ENCODE data around the gene CREB5.

Gene CREB5

GRCh38 chr7:28417321-28417940 lies 5.1 kb downstream of the CREB5 start:
- peaks cover 20% of the 10 kb centered on the region for H3K27me3 Mint-ChIP-seq
- H3K4me1 Mint-ChIP-seq (ENCODE audit: low read depth): peaks cover 2% of the 10 kb centered on the region

GRCh38 chr7:28418311-28418710 lies 6.0 kb downstream of the CREB5 start:
- H3K9me3 Mint-ChIP-seq (ENCODE audit: low read depth): no peaks in the 10 kb centered on the region
- H3K27ac Mint-ChIP-seq: no peak overlapping the region
- no peaks in the 10 kb centered on the region for H3K36me3 Mint-ChIP-seq
- H3K4me1 Mint-ChIP-seq (ENCODE audit: low read depth): peaks cover 1% of the 10 kb centered on the region
- H3K4me3 Mint-ChIP-seq: no peak overlapping the region
- peaks cover 20% of the 10 kb centered on the region for H3K27me3 Mint-ChIP-seq

More at GRCh38 chr7:28417321-28417940, 5.1 kb downstream of the CREB5 start:
- no peaks in the 10 kb centered on the region for H3K36me3 Mint-ChIP-seq
- no peak overlapping the region for H3K4me3 Mint-ChIP-seq
- H3K9me3 Mint-ChIP-seq (ENCODE audit: low read depth): no peaks in the 10 kb centered on the region
- no peak overlapping the region for H3K27ac Mint-ChIP-seq

- no peaks in the 10 kb centered on the region for H3K9me3 Mint-ChIP-seq (ENCODE audit: low read depth)
- H3K4me1 Mint-ChIP-seq (ENCODE audit: low read depth): no peaks in the 10 kb centered on the region
- H3K4me3 Mint-ChIP-seq: no peak overlapping the region
- peaks cover 15% of the 10 kb centered on the region for H3K27me3 Mint-ChIP-seq
- H3K36me3 Mint-ChIP-seq: no peaks in the 10 kb centered on the region
- no peak overlapping the region for H3K27ac Mint-ChIP-seq
Observed at GRCh38 chr7:28418966-28419365, 6.6 kb downstream of the CREB5 start.

DNA sequence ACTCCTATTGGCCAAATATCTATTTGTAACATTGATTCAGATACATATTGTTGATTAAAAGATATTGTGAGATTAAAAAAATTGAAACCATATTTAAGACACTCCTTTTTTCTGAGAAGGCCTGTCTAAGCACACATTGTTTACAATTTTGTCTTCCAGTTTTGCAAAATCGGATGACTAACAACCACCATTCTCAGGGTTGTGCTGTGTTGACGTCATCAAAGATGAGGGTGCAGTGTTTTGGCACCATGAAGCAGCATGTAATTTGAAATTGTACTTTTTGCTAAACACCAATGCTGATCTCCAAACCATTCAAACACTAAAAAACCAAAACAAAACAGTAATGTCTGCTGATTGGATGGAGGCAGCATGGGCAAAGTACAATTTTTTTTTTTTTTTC lies 7.4 kb downstream of the CREB5 start:
- H3K27ac Mint-ChIP-seq: no peak overlapping the region
- H3K27me3 Mint-ChIP-seq: peaks cover 12% of the 10 kb centered on the region
- H3K36me3 Mint-ChIP-seq: no peaks in the 10 kb centered on the region
- H3K9me3 Mint-ChIP-seq (ENCODE audit: low read depth): no peaks in the 10 kb centered on the region
- H3K4me3 Mint-ChIP-seq: no peak overlapping the region
- H3K4me1 Mint-ChIP-seq (ENCODE audit: low read depth): no peaks in the 10 kb centered on the region

DNA sequence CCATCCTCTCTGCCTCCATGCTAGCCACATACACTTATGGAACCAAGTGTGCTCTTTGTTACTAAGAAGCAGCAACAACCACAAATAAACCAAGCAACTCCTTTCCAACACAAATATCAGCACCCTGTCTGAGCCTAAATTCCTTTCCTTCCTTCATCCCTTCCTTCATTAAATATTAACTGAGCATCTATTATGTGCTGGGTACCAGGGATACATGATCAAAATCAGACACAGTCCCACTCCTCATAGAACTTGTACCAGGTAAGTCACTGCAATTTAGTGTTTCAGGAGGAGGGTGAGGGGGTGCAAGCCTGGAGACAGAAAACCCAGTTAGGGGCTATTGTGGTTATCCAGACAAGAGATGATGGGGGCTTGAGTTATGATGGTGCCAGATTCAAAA lies 10.8 kb downstream of the CREB5 start:
- no peak overlapping the region for H3K4me3 Mint-ChIP-seq
- H3K36me3 Mint-ChIP-seq: no peaks in the 10 kb centered on the region
- no peak overlapping the region for H3K27ac Mint-ChIP-seq
- H3K27me3 Mint-ChIP-seq: peaks cover 8% of the 10 kb centered on the region
- no peaks in the 10 kb centered on the region for H3K9me3 Mint-ChIP-seq (ENCODE audit: low read depth)
- no peaks in the 10 kb centered on the region for H3K4me1 Mint-ChIP-seq (ENCODE audit: low read depth)

GRCh38 chr7:28423918-28424514 lies 11.7 kb downstream of the CREB5 start:
- no peaks in the 10 kb centered on the region for H3K36me3 Mint-ChIP-seq
- H3K9me3 Mint-ChIP-seq (ENCODE audit: low read depth): no peaks in the 10 kb centered on the region
- no peaks in the 10 kb centered on the region for H3K4me1 Mint-ChIP-seq (ENCODE audit: low read depth)
- no peak overlapping the region for H3K4me3 Mint-ChIP-seq
- peaks cover 11% of the 10 kb centered on the region for H3K27me3 Mint-ChIP-seq
- no peak overlapping the region for H3K27ac Mint-ChIP-seq

- no peak overlapping the region for H3K27ac Mint-ChIP-seq
- H3K27me3 Mint-ChIP-seq: peaks cover 11% of the 10 kb centered on the region
- no peaks in the 10 kb centered on the region for H3K9me3 Mint-ChIP-seq (ENCODE audit: low read depth)
- no peak overlapping the region for H3K4me3 Mint-ChIP-seq
- no peaks in the 10 kb centered on the region for H3K36me3 Mint-ChIP-seq
- H3K4me1 Mint-ChIP-seq (ENCODE audit: low read depth): no peaks in the 10 kb centered on the region
Observed at GRCh38 chr7:28425496-28425895, 13.2 kb downstream of the CREB5 start.

DNA sequence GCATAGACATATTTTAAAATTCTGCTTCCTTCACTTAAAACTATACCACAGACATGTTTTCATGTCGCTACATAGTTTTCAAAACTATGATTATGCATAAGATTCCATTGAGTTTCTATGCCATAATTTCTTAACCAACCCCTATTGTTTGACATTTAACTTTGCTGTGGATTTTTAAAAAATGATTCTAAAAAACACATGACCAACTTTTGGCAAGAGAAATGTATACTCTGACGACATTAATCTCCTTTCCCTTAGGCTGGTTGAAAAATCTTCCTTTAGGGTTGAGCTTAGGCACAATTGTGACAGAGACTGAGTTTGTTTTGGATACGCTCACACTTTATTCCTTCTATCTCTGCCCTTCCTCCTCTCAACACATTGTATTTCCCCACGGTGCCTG lies 14.9 kb downstream of the CREB5 start:
- H3K27ac Mint-ChIP-seq: no peak overlapping the region
- H3K27me3 Mint-ChIP-seq: peaks cover 9% of the 10 kb centered on the region

GRCh38 chr7:28430616-28431015 lies 18.3 kb downstream of the CREB5 start:
- Mint-ChIP-seq H3K4me1 (ENCODE audit: low read depth) (peaks cover 2% of the 10 kb centered on the region), H3K9me3 (ENCODE audit: low read depth) (no peaks in the 10 kb centered on the region), H3K27me3 (peaks cover 13% of the 10 kb centered on the region), H3K4me3 (no peak overlapping the region), H3K36me3 (no peaks in the 10 kb centered on the region), H3K27ac (no peak overlapping the region)

More for the DNA sequence above, 14.9 kb downstream of the CREB5 start:
- Mint-ChIP-seq H3K9me3 (ENCODE audit: low read depth) (no peaks in the 10 kb centered on the region), H3K4me1 (ENCODE audit: low read depth) (no peaks in the 10 kb centered on the region), H3K4me3 (no peak overlapping the region), H3K36me3 (no peaks in the 10 kb centered on the region)

GRCh38 chr7:28432105-28432504 lies 19.8 kb downstream of the CREB5 start:
- H3K9me3 Mint-ChIP-seq (ENCODE audit: low read depth): no peaks in the 10 kb centered on the region
- no peaks in the 10 kb centered on the region for H3K36me3 Mint-ChIP-seq
- H3K4me1 Mint-ChIP-seq (ENCODE audit: low read depth): peaks cover 2% of the 10 kb centered on the region
- no peak overlapping the region for H3K27ac Mint-ChIP-seq
- no peak overlapping the region for H3K4me3 Mint-ChIP-seq
- H3K27me3 Mint-ChIP-seq: peaks cover 18% of the 10 kb centered on the region

- peaks cover 20% of the 10 kb centered on the region for H3K27me3 Mint-ChIP-seq
- H3K4me1 Mint-ChIP-seq (ENCODE audit: low read depth): peaks cover 2% of the 10 kb centered on the region
- H3K36me3 Mint-ChIP-seq: no peaks in the 10 kb centered on the region
- H3K4me3 Mint-ChIP-seq: no peak overlapping the region
- no peak overlapping the region for H3K27ac Mint-ChIP-seq
- H3K9me3 Mint-ChIP-seq (ENCODE audit: low read depth): no peaks in the 10 kb centered on the region
Observed at GRCh38 chr7:28433039-28433438, 20.7 kb downstream of the CREB5 start.

- Mint-ChIP-seq H3K27me3 (peaks cover 18% of the 10 kb centered on the region), H3K4me3 (no peak overlapping the region), H3K36me3 (no peaks in the 10 kb centered on the region), H3K27ac (no peak overlapping the region), H3K4me1 (ENCODE audit: low read depth) (peaks cover 2% of the 10 kb centered on the region), H3K9me3 (ENCODE audit: low read depth) (no peaks in the 10 kb centered on the region)
Observed at GRCh38 chr7:28433699-28434219, 21.4 kb downstream of the CREB5 start.

GRCh38 chr7:28434510-28434909 lies 22.2 kb downstream of the CREB5 start:
- Mint-ChIP-seq H3K27ac (no peak overlapping the region), H3K4me1 (ENCODE audit: low read depth) (peaks cover 2% of the 10 kb centered on the region), H3K27me3 (peaks cover 18% of the 10 kb centered on the region), H3K4me3 (no peak overlapping the region), H3K9me3 (ENCODE audit: low read depth) (no peaks in the 10 kb centered on the region), H3K36me3 (no peaks in the 10 kb centered on the region)

- Mint-ChIP-seq H3K36me3 (no peaks in the 10 kb centered on the region), H3K27me3 (peaks cover 18% of the 10 kb centered on the region), H3K9me3 (ENCODE audit: low read depth) (no peaks in the 10 kb centered on the region), H3K27ac (no peak overlapping the region), H3K4me3 (no peak overlapping the region), H3K4me1 (ENCODE audit: low read depth) (peaks cover 2% of the 10 kb centered on the region)
Observed at GRCh38 chr7:28435152-28435551, 22.8 kb downstream of the CREB5 start.

DNA sequence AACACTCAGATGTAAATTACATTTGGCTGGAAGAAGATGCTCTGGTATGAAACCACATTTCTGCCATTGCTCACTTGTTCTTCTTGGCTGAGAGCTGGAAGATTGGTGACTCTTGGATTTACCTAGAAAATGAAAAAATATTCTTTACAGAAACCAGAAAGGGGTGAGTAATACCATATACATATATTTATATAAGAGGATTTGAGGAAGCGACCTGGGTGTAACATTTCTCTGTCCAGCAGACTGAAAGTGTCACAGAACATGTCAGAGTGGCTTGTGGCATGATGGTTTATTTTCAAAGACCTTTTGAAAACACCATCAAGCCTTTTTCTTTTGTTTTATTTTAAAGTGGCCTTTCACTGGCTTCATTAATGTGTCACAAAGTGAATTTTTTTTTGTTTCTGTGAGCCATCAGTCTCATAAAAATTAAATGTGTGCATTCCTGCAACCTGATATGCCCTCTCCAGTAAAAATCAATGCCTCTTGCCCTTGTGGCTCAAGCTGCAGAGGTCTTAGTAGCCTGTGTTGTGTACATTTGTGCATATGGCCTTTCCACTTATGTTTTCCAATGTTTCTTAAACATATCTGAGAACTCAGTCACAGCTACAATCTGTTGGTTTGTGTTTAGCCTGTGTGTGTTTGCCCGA lies 23.5 kb downstream of the CREB5 start:
- Mint-ChIP-seq H3K27ac (no peak overlapping the region), H3K36me3 (no peaks in the 10 kb centered on the region), H3K4me1 (ENCODE audit: low read depth) (peaks cover 2% of the 10 kb centered on the region), H3K9me3 (ENCODE audit: low read depth) (no peaks in the 10 kb centered on the region), H3K27me3 (peaks cover 18% of the 10 kb centered on the region), H3K4me3 (no peak overlapping the region)

Data from activated naive CD8-positive, alpha-beta T cell (primary cell).